H9 (cell line): ENCODE measurements around the gene SOHLH1. TPM values are rescaled to one million over a fixed set of nuclear protein-coding genes. Genes with fewer than 3 reads are reported as not detected.
A peak's percentile ranks its signal among the peaks of the same experiment; 100 is the strongest.

Experiments
- DNase-seq: peaks from one replicate; pipeline ENCODE4 v3.0.0-alpha.2; 2017
- H2AFZ ChIP-seq: one replicate; pipeline ENCODE4 v1.6.1; 2013; ENCODE audit warnings: mild to moderate bottlenecking, low read length, control low read depth, moderate library complexity
- H2AK5ac ChIP-seq: 2 replicates; pipeline ENCODE4 v1.6.1; 2013; ENCODE audit warnings: low read length, control low read depth, mixed read lengths; ENCODE audit not compliant: insufficient read length
- H2BK120ac ChIP-seq: one replicate; pipeline ENCODE4 v1.6.1; 2013; ENCODE audit warnings: low read depth, mild to moderate bottlenecking, low read length, control low read depth, inconsistent platforms; ENCODE audit not compliant: poor library complexity, severe bottlenecking
- H2BK12ac ChIP-seq: 2 replicates; pipeline ENCODE4 v1.6.1; 2013; ENCODE audit warnings: low read length, control low read depth, mixed read lengths, low read depth; ENCODE audit not compliant: insufficient read length
- H2BK15ac ChIP-seq: 2 replicates; pipeline ENCODE4 v1.6.1; 2013; ENCODE audit warnings: low read depth, low read length, control low read depth
- H2BK20ac ChIP-seq: one replicate; pipeline ENCODE4 v1.6.1; 2013; ENCODE audit warnings: low read depth, mild to moderate bottlenecking, low read length, control low read depth, inconsistent platforms; ENCODE audit not compliant: poor library complexity, severe bottlenecking
- H2BK5ac ChIP-seq: 2 replicates; pipeline ENCODE4 v1.6.1; 2013; ENCODE audit warnings: low read length, control low read depth, mixed read lengths; ENCODE audit not compliant: insufficient read length
- H3K14ac ChIP-seq: 2 replicates; pipeline ENCODE4 v1.6.1; 2013; ENCODE audit warnings: low read length, control low read depth; ENCODE audit not compliant: insufficient read depth
- H3K18ac ChIP-seq: 2 replicates; pipeline ENCODE4 v1.6.1; 2013; ENCODE audit warnings: low read depth, mild to moderate bottlenecking, mixed read lengths, low read length, control low read depth; ENCODE audit not compliant: insufficient read length
- H3K23ac ChIP-seq: 2 replicates; pipeline ENCODE4 v1.6.1; 2013; ENCODE audit warnings: low read length, control low read depth, mixed read lengths, low read depth; ENCODE audit not compliant: insufficient read length
- H3K23me2 ChIP-seq: 2 replicates; pipeline ENCODE4 v1.6.1; 2013; ENCODE audit warnings: low read depth, mild to moderate bottlenecking, mixed read lengths, low read length, control low read depth; ENCODE audit not compliant: insufficient read length, poor library complexity, severe bottlenecking
- H3K27ac ChIP-seq: 2 replicates; pipeline ENCODE4 v1.5.1; 2013; ENCODE audit warnings: low read length, control low read depth, mixed read lengths, low read depth; ENCODE audit not compliant: insufficient read length
- H3K27me3 ChIP-seq: 2 replicates; pipeline ENCODE4 v1.6.1; 2013; ENCODE audit warnings: low read length, control low read depth, inconsistent platforms; ENCODE audit not compliant: insufficient read depth
- H3K4ac ChIP-seq: 2 replicates; pipeline ENCODE4 v1.6.1; 2013; ENCODE audit warnings: low read depth, mild to moderate bottlenecking, control low read depth, inconsistent platforms, low read length, moderate library complexity
- H3K4me1 ChIP-seq: 2 replicates; pipeline ENCODE4 v1.6.1; 2013; ENCODE audit warnings: low read length, control low read depth, inconsistent platforms; ENCODE audit not compliant: insufficient read depth
- H3K4me2 ChIP-seq: 2 replicates; pipeline ENCODE4 v1.6.1; 2013; ENCODE audit warnings: low read length, control low read depth, mixed read lengths; ENCODE audit not compliant: insufficient read length, insufficient read depth
- H3K56ac ChIP-seq: 2 replicates; pipeline ENCODE4 v1.6.1; 2013; ENCODE audit warnings: low read depth, mild to moderate bottlenecking, mixed read lengths, low read length, control low read depth; ENCODE audit not compliant: insufficient read length
- H3K79me1 ChIP-seq: 2 replicates; pipeline ENCODE4 v1.6.1; 2013; ENCODE audit warnings: low read depth, mild to moderate bottlenecking, moderate library complexity, low read length, control low read depth, inconsistent platforms; ENCODE audit not compliant: insufficient read depth, poor library complexity, severe bottlenecking
- H3K79me2 ChIP-seq: 2 replicates; pipeline ENCODE4 v1.6.1; 2013; ENCODE audit warnings: low read length, control low read depth, inconsistent platforms; ENCODE audit not compliant: insufficient read depth
- H3K9ac ChIP-seq: 2 replicates; pipeline ENCODE4 v1.6.1; 2013; ENCODE audit warnings: low read length, control low read depth, mixed read lengths; ENCODE audit not compliant: insufficient read length; ENCODE audit errors: extremely low read depth
- H3K9me3 ChIP-seq: one replicate; pipeline ENCODE4 v1.6.1; 2013; ENCODE audit warnings: low read depth, low read length, inconsistent platforms; ENCODE audit not compliant: control insufficient read depth
- H3T11ph ChIP-seq: one replicate; pipeline ENCODE4 v1.6.1; 2013; ENCODE audit warnings: mild to moderate bottlenecking, low read length, control low read depth, inconsistent platforms
- H4K20me1 ChIP-seq: one replicate; pipeline ENCODE4 v1.6.1; 2013; ENCODE audit not compliant: control insufficient read depth, insufficient read length, insufficient read depth
- H4K5ac ChIP-seq: 2 replicates; pipeline ENCODE4 v1.6.1; 2013; ENCODE audit warnings: low read depth, mild to moderate bottlenecking, mixed read lengths, low read length, control low read depth; ENCODE audit not compliant: insufficient read length
- H4K8ac ChIP-seq: replicated peaks from 2 replicates; pipeline ENCODE4 v1.6.1; 2013; ENCODE audit warnings: low read length, control low read depth, mixed read lengths, low read depth; ENCODE audit not compliant: insufficient read length
- H4K91ac ChIP-seq: 2 replicates; pipeline ENCODE4 v1.6.1; 2013; ENCODE audit warnings: low read depth, mild to moderate bottlenecking, moderate library complexity, mixed read lengths, low read length, control low read depth; ENCODE audit not compliant: insufficient read length
- H3K27ac Mint-ChIP-seq, 3 experiments: 2 replicates in 2 of 3; 3 replicates in 1 of 3; pipeline ENCODE4 v1.8.0; 2020 to 2021; ENCODE audit warnings: mixed read lengths in 3 of 3, mild to moderate bottlenecking in 1 of 3, moderate library complexity in 1 of 3
- H3K27me3 Mint-ChIP-seq: 2 replicates; pipeline ENCODE4 v1.8.0; 2021; ENCODE audit warnings: low read depth, mild to moderate bottlenecking, moderate library complexity, mixed read lengths
- H3K36me3 Mint-ChIP-seq, 3 experiments: 2 replicates in 2 of 3; 3 replicates in 1 of 3; pipeline ENCODE4 v1.8.0; 2020 to 2021; ENCODE audit warnings: low read depth in 3 of 3, mixed read lengths in 3 of 3; ENCODE audit not compliant: insufficient read depth in 1 of 3
- H3K4me1 Mint-ChIP-seq, 2 experiments: 2 replicates each; pipeline ENCODE4 v1.8.0; 2020; ENCODE audit warnings: mixed read lengths in 2 of 2
- H3K4me3 Mint-ChIP-seq, 2 experiments: 2 replicates in 1 of 2; 3 replicates in 1 of 2; pipeline ENCODE4 v1.8.0; 2020 to 2021; ENCODE audit warnings: mild to moderate bottlenecking in 2 of 2, mixed read lengths in 2 of 2, moderate library complexity in 1 of 2
- H3K9me3 Mint-ChIP-seq, 2 experiments: 2 replicates in 1 of 2; 3 replicates in 1 of 2; pipeline ENCODE4 v1.8.0; 2020; ENCODE audit warnings: mild to moderate bottlenecking in 2 of 2, mixed read lengths in 2 of 2, moderate library complexity in 1 of 2
- WGBS: extraction: QIAGEN DNeasy Blood & Tissue Kit; methylation state at CpG from one replicate; pipeline ENCODE4 v1.1.7; 2013; ENCODE audit warnings: missing lambda C conversion rate, low lambda C conversion rate, mixed read lengths; ENCODE audit not compliant: insufficient read length; ENCODE audit errors: extremely low coverage; 5-methylcytosine and 5-hydroxymethylcytosine counted together
- total RNA-seq: library from RNA; stranded (reverse); gene quantifications from 2 replicates; pipeline ENCODE4 v1.2.1, GENCODE V29; 2021
- TF ChIP-seq, protein P1 (sequence below): fragments of 200-600 bp; sonication (generic); conservative IDR thresholded peaks from 3 replicates; pipeline ENCODE4 v1.8.0; 2021; ENCODE audit warnings: antibody characterized with exemption, mild to moderate bottlenecking

Gene SOHLH1
- total RNA-seq, 1 experiment from 2014 or later = not detected

DNA sequence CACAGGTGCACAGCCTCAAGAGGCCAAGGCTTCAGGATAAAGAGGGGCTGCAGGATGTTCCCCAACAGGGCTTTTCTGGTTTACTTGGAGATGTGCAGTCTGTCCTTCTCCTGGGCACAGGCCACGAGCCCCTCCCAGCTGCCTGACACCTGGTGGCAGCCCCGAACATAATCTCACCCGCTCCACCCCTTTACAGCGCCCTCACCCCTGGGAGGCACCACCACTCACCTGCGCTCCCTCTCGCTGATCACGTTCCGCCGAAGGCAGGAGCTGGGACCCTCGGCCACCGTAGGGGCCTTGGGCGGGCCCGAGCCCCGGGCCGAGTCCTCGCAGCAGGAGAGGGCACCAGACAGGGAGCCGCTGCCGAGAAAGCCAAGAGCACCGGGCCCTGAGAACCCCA, 514 bp downstream of the SOHLH1 start:
- H3K27ac Mint-ChIP-seq = no peak overlapping the region
- no peaks in the 10 kb centered on the region for H3K9me3 Mint-ChIP-seq

More for the DNA sequence above, 514 bp downstream of the SOHLH1 start:
- no peak overlapping the region for H2AFZ ChIP-seq
- H3K36me3 Mint-ChIP-seq = no peaks in the 10 kb centered on the region
- no peak overlapping the region for H3K4me2 ChIP-seq
- peaks cover 5 to 9% of the 10 kb centered on the region in 2 experiments; a peak in 3 of 4 replicates for H3K4me1 Mint-ChIP-seq
- no peak overlapping the region for H2BK20ac ChIP-seq
- H3K27me3 ChIP-seq = no peaks in the 10 kb centered on the region; the same call in 1 of the 2 replicates
- no peaks in the 10 kb centered on the region for H3K9me3 ChIP-seq
- no peak overlapping the region for H3T11ph ChIP-seq
- no peak overlapping the region for H4K8ac ChIP-seq
- no peak overlapping the region for H3K56ac ChIP-seq
- H3K79me1 ChIP-seq = no peaks in the 10 kb centered on the region
- H2BK5ac ChIP-seq = no peak overlapping the region
- peak; percentile 56 for DNase-seq
- WGBS = no CpG with 5 or more reads among the region's 19 CpGs
- no peak overlapping the region for H3K23ac ChIP-seq
- H3K79me2 ChIP-seq = no peaks in the 10 kb centered on the region
- H2BK120ac ChIP-seq = no peak overlapping the region
- H4K5ac ChIP-seq = no peak overlapping the region
- H2BK15ac ChIP-seq = no peak overlapping the region
- no peak overlapping the region for H4K91ac ChIP-seq
- H3K4me1 ChIP-seq = no peaks in the 10 kb centered on the region
- TF ChIP-seq, protein P1, sequence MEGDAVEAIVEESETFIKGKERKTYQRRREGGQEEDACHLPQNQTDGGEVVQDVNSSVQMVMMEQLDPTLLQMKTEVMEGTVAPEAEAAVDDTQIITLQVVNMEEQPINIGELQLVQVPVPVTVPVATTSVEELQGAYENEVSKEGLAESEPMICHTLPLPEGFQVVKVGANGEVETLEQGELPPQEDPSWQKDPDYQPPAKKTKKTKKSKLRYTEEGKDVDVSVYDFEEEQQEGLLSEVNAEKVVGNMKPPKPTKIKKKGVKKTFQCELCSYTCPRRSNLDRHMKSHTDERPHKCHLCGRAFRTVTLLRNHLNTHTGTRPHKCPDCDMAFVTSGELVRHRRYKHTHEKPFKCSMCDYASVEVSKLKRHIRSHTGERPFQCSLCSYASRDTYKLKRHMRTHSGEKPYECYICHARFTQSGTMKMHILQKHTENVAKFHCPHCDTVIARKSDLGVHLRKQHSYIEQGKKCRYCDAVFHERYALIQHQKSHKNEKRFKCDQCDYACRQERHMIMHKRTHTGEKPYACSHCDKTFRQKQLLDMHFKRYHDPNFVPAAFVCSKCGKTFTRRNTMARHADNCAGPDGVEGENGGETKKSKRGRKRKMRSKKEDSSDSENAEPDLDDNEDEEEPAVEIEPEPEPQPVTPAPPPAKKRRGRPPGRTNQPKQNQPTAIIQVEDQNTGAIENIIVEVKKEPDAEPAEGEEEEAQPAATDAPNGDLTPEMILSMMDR = peak; percentile 37; the same call in 2 of the 3 replicates
- no peaks in the 10 kb centered on the region for H4K20me1 ChIP-seq
- peak overlapping the region; percentile 27; the same call in 1 of the 2 replicates for H3K14ac ChIP-seq
- H3K23me2 ChIP-seq = no peaks in the 10 kb centered on the region
- no peak overlapping the region for H3K18ac ChIP-seq
- no peak overlapping the region for H2BK12ac ChIP-seq
- H3K27ac ChIP-seq = no peak overlapping the region
- peaks cover 17% of the 10 kb centered on the region for H3K27me3 Mint-ChIP-seq
- no peak overlapping the region for H3K4me3 Mint-ChIP-seq
- H3K4ac ChIP-seq = no peak overlapping the region
- no peak overlapping the region for H2AK5ac ChIP-seq
- no peak overlapping the region for H3K9ac ChIP-seq
